ENCODE data around the gene ITPKB.

ITPKB gene

DNA sequence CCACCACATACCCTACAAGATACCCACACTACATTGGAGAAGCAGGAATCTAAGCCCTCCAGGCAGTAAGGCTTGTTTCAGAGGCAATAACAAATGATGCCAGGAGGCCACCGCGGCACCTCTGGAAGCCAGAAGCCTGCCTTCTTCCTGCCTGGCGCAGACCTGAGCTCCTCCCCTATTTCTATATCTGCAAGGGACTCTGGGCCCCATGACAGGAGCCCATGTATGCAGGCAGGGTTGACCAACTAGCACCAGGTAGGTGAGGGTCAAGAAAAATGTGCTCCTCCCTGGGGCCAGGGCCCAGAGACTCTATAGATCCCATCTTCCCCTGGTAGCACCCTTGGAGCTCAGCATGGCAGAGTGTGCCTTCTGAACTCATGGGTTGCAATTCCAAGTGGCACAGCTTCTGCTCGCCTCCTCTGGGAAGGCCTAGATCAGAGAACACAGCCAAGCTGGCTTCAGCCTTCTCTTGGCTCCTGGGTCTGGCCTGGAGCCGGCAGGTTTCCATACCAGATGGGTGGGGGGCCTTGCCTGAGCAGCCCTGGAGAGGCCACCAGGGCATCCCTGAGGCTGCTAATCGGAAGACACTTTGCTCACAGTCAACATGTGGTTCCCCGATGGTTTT is 105.4 kb downstream of the ITPKB start:
- in situ Hi-C loops (cut with HindIII; ENCODE audit: low pct_ligation_motif_present, low sequenced_read_pairs), result loop anchor here (25.0 kb wide), 2 partner anchors 204 to 804 kb away; no protein-coding TSS in a partner anchor
- DNase-seq, result no peak
- Histone ChIP-seq H3K27me3 (replicated peaks) (no peaks in the 10 kb centered on the region), H3K36me3 (replicated peaks) (no peaks in the 10 kb centered on the region), H3K4me3 (ENCODE audit: low read depth, low read length) (no peak overlapping the region), H3K27ac (no peak overlapping the region)
- TF ChIP-seq, protein P1, sequence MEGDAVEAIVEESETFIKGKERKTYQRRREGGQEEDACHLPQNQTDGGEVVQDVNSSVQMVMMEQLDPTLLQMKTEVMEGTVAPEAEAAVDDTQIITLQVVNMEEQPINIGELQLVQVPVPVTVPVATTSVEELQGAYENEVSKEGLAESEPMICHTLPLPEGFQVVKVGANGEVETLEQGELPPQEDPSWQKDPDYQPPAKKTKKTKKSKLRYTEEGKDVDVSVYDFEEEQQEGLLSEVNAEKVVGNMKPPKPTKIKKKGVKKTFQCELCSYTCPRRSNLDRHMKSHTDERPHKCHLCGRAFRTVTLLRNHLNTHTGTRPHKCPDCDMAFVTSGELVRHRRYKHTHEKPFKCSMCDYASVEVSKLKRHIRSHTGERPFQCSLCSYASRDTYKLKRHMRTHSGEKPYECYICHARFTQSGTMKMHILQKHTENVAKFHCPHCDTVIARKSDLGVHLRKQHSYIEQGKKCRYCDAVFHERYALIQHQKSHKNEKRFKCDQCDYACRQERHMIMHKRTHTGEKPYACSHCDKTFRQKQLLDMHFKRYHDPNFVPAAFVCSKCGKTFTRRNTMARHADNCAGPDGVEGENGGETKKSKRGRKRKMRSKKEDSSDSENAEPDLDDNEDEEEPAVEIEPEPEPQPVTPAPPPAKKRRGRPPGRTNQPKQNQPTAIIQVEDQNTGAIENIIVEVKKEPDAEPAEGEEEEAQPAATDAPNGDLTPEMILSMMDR (IDR thresholded peaks at IDR 0.05; ENCODE audit: low read depth, low read length, missing control alignments), result no peak

DNA sequence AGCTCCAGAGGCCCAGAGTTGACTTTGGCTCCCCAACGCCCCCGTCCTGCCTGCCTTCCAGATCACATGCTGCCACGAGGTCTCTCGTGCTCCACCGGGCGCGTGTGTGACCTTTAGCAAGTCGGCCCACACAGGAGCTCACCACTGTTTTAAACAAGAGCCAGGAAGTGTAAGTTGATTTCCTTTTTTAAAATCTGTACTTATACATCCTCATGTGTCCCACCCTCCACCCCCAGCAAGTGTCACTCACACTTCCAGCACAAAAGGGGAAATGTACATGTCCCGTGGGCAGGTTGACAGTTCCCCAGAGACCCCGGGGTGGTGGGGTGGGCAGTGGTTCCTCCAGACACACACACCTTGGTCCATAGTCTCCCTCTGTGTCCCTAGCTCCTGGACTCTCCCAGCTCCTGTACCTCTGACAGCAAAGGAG is 106.1 kb downstream of the ITPKB start:
- TF ChIP-seq, protein P1 (IDR thresholded peaks at IDR 0.05; ENCODE audit: low read depth, low read length, missing control alignments), result no peak
- no peak for DNase-seq
- Histone ChIP-seq H3K36me3 (replicated peaks) (no peaks in the 10 kb centered on the region), H3K4me3 (ENCODE audit: low read depth, low read length) (no peak overlapping the region), H3K27me3 (replicated peaks) (no peaks in the 10 kb centered on the region), H3K27ac (no peak overlapping the region)
- in situ Hi-C loops (cut with HindIII; ENCODE audit: low pct_ligation_motif_present, low sequenced_read_pairs), result loop anchor here (25.0 kb wide), 2 partner anchors 204 to 804 kb away; no protein-coding TSS in a partner anchor

DNA sequence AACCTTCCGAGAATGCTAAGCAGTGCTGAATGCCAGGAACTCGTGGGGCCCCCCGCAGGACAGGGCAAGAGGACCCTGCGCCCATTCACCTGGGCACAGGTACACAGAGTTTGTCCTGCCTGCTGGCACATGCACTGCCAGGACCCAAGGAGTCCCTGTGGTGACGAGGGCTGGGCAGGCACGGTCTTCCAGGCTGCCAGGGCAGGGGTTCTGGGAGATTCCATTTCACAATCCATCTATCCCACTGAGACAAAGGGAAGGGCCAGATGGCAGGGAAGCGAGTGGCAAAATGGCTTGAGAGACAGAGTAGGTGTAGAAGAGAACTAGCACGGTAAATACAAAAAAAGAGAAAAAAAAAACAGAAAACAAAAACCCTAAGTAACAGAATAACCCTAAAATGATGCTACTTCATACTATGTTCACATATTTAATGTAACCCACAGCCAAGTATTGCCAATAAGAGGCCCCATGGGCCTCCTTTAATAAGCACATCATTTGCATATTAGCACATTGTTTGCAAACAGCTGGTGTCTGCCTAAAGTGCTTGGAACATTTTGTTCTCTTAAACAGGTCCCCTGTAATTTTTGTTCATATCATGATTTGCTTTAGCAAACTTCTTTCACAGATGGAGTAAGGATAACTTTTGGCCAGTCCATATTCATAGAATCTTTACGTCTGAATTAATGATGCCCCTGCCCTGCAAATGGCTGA is 106.8 kb downstream of the ITPKB start:
- in situ Hi-C loops (cut with HindIII; ENCODE audit: low pct_ligation_motif_present, low sequenced_read_pairs), result loop anchor here (25.0 kb wide), 2 partner anchors 205 to 805 kb away; no protein-coding TSS in a partner anchor
- no peak overlapping the region for H3K27ac ChIP-seq
- no peak overlapping the region for H3K4me3 ChIP-seq (ENCODE audit: low read depth, low read length)
- DNase-seq, result no peak
- TF ChIP-seq, protein P1 (IDR thresholded peaks at IDR 0.05; ENCODE audit: low read depth, low read length, missing control alignments), result no peak
- no peaks in the 10 kb centered on the region for H3K36me3 ChIP-seq (replicated peaks)
- H3K27me3 ChIP-seq (replicated peaks), result no peaks in the 10 kb centered on the region

DNA sequence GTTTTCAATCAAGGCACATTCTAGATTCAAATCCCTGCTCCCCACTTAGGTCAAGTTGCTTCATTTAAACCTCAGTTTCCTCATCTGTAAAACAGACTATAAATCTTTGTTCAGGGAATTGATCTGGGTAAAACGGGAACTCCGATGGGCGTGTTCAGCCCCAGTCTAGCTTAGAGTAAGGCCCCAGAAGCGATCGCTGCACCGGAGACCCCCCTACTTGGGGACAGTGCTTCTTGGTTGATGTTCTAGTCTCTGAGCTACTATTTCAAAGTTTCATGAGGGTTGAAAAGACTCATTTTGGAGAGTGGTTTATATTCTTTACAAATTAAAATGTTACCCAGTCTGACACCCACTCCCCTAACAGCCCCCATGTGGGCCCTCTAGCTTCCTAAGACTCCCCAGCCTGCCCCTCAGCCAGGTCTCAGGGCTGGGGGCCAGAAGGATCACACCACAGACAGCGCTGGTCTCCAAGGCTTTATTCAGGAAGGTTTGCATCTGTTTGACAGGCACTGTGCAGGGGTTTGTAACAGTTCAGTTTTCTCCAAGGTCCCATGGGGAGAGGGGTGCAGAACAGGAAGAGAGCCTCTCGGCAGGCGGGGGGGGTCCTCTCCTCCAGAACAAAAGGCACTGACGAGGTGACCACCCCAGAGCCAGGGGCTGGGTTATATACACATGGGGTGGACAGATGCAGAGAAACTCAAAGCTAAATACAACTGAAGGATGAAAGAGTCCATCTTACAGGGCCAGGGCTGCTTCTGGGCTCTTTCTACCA is 107.7 kb downstream of the ITPKB start:
- TF ChIP-seq, protein P1 (IDR thresholded peaks at IDR 0.05; ENCODE audit: low read depth, low read length, missing control alignments), result no peak
- Histone ChIP-seq H3K4me3 (ENCODE audit: low read depth, low read length) (no peak overlapping the region), H3K36me3 (replicated peaks) (no peaks in the 10 kb centered on the region), H3K27me3 (replicated peaks) (no peaks in the 10 kb centered on the region), H3K27ac (no peak overlapping the region)
- no peak for DNase-seq
- in situ Hi-C loops (cut with HindIII; ENCODE audit: low pct_ligation_motif_present, low sequenced_read_pairs), result loop anchor here (25.0 kb wide), 2 partner anchors 206 to 806 kb away; no protein-coding TSS in a partner anchor

DNA sequence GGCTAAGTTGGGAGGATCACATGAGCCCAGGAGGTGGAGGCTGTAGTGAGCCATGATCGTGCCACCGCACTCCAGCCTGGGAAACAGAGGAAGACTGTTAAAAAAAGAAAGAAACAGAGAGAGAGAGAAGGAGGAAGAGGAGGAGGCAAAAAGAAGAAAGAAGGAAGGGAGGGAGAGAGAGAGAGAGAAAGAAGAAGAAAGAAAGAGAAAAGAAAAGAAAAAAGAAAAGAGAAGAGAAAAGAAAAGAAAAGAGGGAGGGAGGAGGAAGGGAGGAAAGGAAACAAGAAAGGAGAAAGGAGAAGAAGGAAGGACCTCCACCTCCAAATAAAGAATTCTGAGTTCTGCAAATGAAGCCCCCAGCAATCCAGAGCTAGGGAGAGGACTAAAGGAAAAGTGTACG is 108.5 kb downstream of the ITPKB start:
- H3K27ac ChIP-seq, result no peak overlapping the region
- no peak overlapping the region for H3K4me3 ChIP-seq (ENCODE audit: low read depth, low read length)
- H3K27me3 ChIP-seq (replicated peaks), result no peaks in the 10 kb centered on the region
- no peak for DNase-seq
- TF ChIP-seq, protein P1 (IDR thresholded peaks at IDR 0.05; ENCODE audit: low read depth, low read length, missing control alignments), result no peak
- no peaks in the 10 kb centered on the region for H3K36me3 ChIP-seq (replicated peaks)
- in situ Hi-C loops (cut with HindIII; ENCODE audit: low pct_ligation_motif_present, low sequenced_read_pairs), result loop anchor here (25.0 kb wide), 2 partner anchors 207 to 807 kb away; no protein-coding TSS in a partner anchor

Data from brain microvascular endothelial cell (primary cell).